HepG2 (cell line): Measurements from ENCODE around the gene NEURL1B. TPM values are rescaled to one million over a fixed set of nuclear protein-coding genes. Genes with fewer than 3 reads are reported as not detected.

Experiments used
- ATAC-seq: fragments of 200-7000 bp; cut with Tn5 transposase; 3 replicates; pipeline ENCODE4 v1.9.1; 2020; ENCODE audit warnings: mild to moderate bottlenecking, moderate library complexity
- BruUV-seq: library from RNA; stranded (reverse); fragments of 400-500 nt; replicated peaks from 2 replicates; lab custom pipeline; 2021; lab: Mats Ljungman, UMichigan
- CTCF ChIA-PET: fragments of 300-600 bp; formaldehyde crosslinking; extraction: SDS; loops from one replicate; lab custom pipeline; 2021; ENCODE audit warnings: low total read pairs, inconsistent platforms, low intra/inter-chr PET ratio; lab: Yijun Ruan, JAX
- POLR2A ChIA-PET: fragments of 350-600 bp; sonication (Branson Sonifier 250); formaldehyde crosslinking; loops from one replicate; lab custom pipeline; 2020; ENCODE audit warnings: antibody characterized with exemption, inconsistent platforms; lab: Yijun Ruan, JAX
- DNase-seq: peaks from one replicate; pipeline ENCODE4 v3.0.0-alpha.2; 2015; ENCODE audit warnings: low spot score
- FAIRE-seq: peaks from 3 replicates; lab custom pipeline; 2011; peaks lifted over from hg19 to GRCh38; lab: Jason Lieb, UNC
- H2AFZ ChIP-seq: one replicate; pipeline ENCODE4 v1.6.1; 2011; ENCODE audit warnings: low read length, inconsistent platforms
- H3K27ac ChIP-seq: fragments of 300-600 bp; 3 replicates; pipeline ENCODE4 v1.8.0; 2011; ENCODE audit warnings: mixed run types, mild to moderate bottlenecking, mixed read lengths, low read length, inconsistent platforms; ENCODE audit not compliant: insufficient read depth; ENCODE audit errors: extremely low read length
- H3K27me3 ChIP-seq, 2 experiments: fragments of 200-600 bp in 1 of 2; 2 replicates in 1 of 2; 3 replicates in 1 of 2; pipeline versions ENCODE4 v1.6.0 to v1.8.0; 2011; ENCODE audit warnings: low read length in 2 of 2, mild to moderate bottlenecking in 2 of 2, moderate library complexity in 2 of 2, inconsistent platforms in 1 of 2; ENCODE audit not compliant: insufficient read depth in 2 of 2, control insufficient read depth in 1 of 2
- H3K36me3 ChIP-seq, 2 experiments: fragments of 200-600 bp in 1 of 2; replicated peaks in 1 of 2; 2 replicates in 1 of 2; 3 replicates in 1 of 2; pipeline versions ENCODE4 v1.5.1 to v1.8.0; 2011; ENCODE audit warnings: low read length in 2 of 2, inconsistent platforms in 1 of 2; ENCODE audit not compliant: insufficient read depth in 2 of 2, control insufficient read depth in 1 of 2
- H3K4me1 ChIP-seq: 2 replicates; pipeline ENCODE4 v1.5.1; 2012; ENCODE audit warnings: low read length, inconsistent platforms; ENCODE audit not compliant: insufficient read depth
- H3K4me2 ChIP-seq: 2 replicates; pipeline ENCODE4 v1.6.0; 2011; ENCODE audit warnings: low read depth, low read length, inconsistent platforms
- H3K4me3 ChIP-seq, 3 experiments: fragments of 200-600 bp in 1 of 3; sonication (generic), shearing (Covaris generic) in 1 of 3; replicated peaks in 1 of 3; 2 replicates each; pipeline ENCODE4 v1.5.1; 2011 to 2016; ENCODE audit warnings: low read length in 3 of 3, inconsistent platforms in 2 of 3, low read depth in 2 of 3, mild to moderate bottlenecking in 2 of 3, control low read depth in 1 of 3, mixed read lengths in 1 of 3; ENCODE audit not compliant: insufficient read depth in 1 of 3
- H3K79me2 ChIP-seq: one replicate; pipeline ENCODE4 v1.6.1; 2011; ENCODE audit warnings: low read length, inconsistent platforms; ENCODE audit not compliant: insufficient read depth
- H3K9ac ChIP-seq: 2 replicates; pipeline ENCODE4 v1.6.0; 2011; ENCODE audit warnings: mild to moderate bottlenecking, low read depth, low read length, inconsistent platforms; ENCODE audit not compliant: insufficient read depth
- H3K9me3 ChIP-seq: 2 replicates; pipeline ENCODE4 v1.5.1; 2012; ENCODE audit warnings: mild to moderate bottlenecking, low read length
- H4K20me1 ChIP-seq: 2 replicates; pipeline ENCODE4 v1.6.0; 2011; ENCODE audit warnings: inconsistent platforms, mild to moderate bottlenecking, low read length, moderate library complexity; ENCODE audit not compliant: insufficient read depth
- EEA1 ChIP-seq: sonication (generic); formaldehyde crosslinking; IDR thresholded peaks from 2 replicates; pipeline ENCODE4 v1.5.1; 2020; ENCODE audit warnings: mild to moderate bottlenecking, missing genetic modification reagents, borderline replicate concordance
- GZF1 ChIP-seq: sonication (generic); formaldehyde crosslinking; IDR thresholded peaks from 2 replicates; pipeline ENCODE4 v1.5.1; 2020; ENCODE audit warnings: mild to moderate bottlenecking, missing genetic modification reagents
- HOXA7 ChIP-seq: sonication (generic); formaldehyde crosslinking; IDR thresholded peaks from 2 replicates; pipeline ENCODE4 v1.8.1; 2022; ENCODE audit warnings: mild to moderate bottlenecking, missing genetic modification reagents, moderate library complexity
- PHF8 ChIP-seq: sonication (generic); formaldehyde crosslinking; IDR thresholded peaks from 2 replicates; pipeline ENCODE4 v1.5.0; 2020; ENCODE audit warnings: missing genetic modification reagents
- RNF2 ChIP-seq: fragments of 450-650 bp; conservative IDR thresholded peaks from 2 replicates; pipeline ENCODE4 v1.6.1; 2016; ENCODE audit warnings: low read depth
- RXRA ChIP-seq: sonication (generic); formaldehyde crosslinking; IDR thresholded peaks from 2 replicates; pipeline ENCODE4 v1.5.1; 2020; ENCODE audit warnings: missing genetic modification reagents
- SRSF1 ChIP-seq: fragments of 200-400 bp; formaldehyde crosslinking; optimal IDR thresholded peaks from 2 replicates; pipeline ENCODE3; 2017; ENCODE audit warnings: mild to moderate bottlenecking, low read depth, low read length, moderate library complexity
- TBP ChIP-seq: sonication (generic); formaldehyde crosslinking; IDR thresholded peaks from 2 replicates; pipeline ENCODE4 v1.5.0; 2020; ENCODE audit warnings: missing genetic modification reagents
- ZNF547 ChIP-seq: sonication (generic); formaldehyde crosslinking; IDR thresholded peaks from 2 replicates; pipeline ENCODE4 v1.5.1; 2020; ENCODE audit warnings: mild to moderate bottlenecking, missing genetic modification reagents
- ZNF772 ChIP-seq: sonication (generic); formaldehyde crosslinking; IDR thresholded peaks from 2 replicates; pipeline ENCODE4 v1.5.0; 2020; ENCODE audit warnings: mild to moderate bottlenecking, missing genetic modification reagents
- WGBS: methylation state at CpG from one replicate; pipeline ENCODE4 v1.1.6; 2017; ENCODE audit warnings: low lambda C conversion rate; 5-methylcytosine and 5-hydroxymethylcytosine counted together
- in situ Hi-C: cut with HindIII; loops from 2 replicates; pipeline ENCODE4 v1.10.0; 2017; ENCODE audit warnings: low pct_unique_long_range_greater_than_20kb; ENCODE audit not compliant: extremely low pct_ligation_motif_present
- intact Hi-C: fragments of 100-400 bp; cut with micrococcal nuclease; formaldehyde crosslinking; loops from one replicate; pipeline ENCODE4 v1.10.0; 2022; ENCODE audit not compliant: unreplicated experiment
- polyA plus RNA-seq, 8 experiments: library from polyadenylated mRNA; depleted of rRNA in 3 of 8; stranded (reverse) in 7 of 8; unstranded in 1 of 8; fragments of >200 nt; fragmentation: Illumina TruSeq in 4 of 8; extraction: Trizol in 4 of 8; gene quantifications; 2 replicates each; pipeline versions ENCODE4 v1.2.1 to v1.2.3, GENCODE V29; 2011 to 2016; ENCODE audit warnings: low read depth in 4 of 8, missing spikeins in 1 of 8, mixed read lengths in 1 of 8; ENCODE audit not compliant: insufficient read depth in 1 of 8
- total RNA-seq, 5 experiments: library from RNA; depleted of rRNA; stranded (reverse); fragments of >200 nt; fragmentation: Illumina TruSeq; extraction: Trizol; gene quantifications; 2 replicates each; pipeline ENCODE4 v1.2.3, GENCODE V29; 2016; ENCODE audit warnings: low read depth in 1 of 5
- TF ChIP-seq, protein P1 (sequence below): sonication (generic); formaldehyde crosslinking; IDR thresholded peaks from 2 replicates; pipeline ENCODE4 v1.4.0; 2020; ENCODE audit warnings: missing genetic modification reagents
- TF ChIP-seq, protein P2 (sequence below), 2 experiments: fragments of 450-650 bp in 1 of 2; sonication (generic) in 1 of 2; formaldehyde crosslinking in 1 of 2; IDR thresholded peaks; 2 replicates each; pipeline versions ENCODE4 v1.6.1 to v1.8.0; 2016 to 2022; ENCODE audit warnings: antibody characterized with exemption in 1 of 2, mild to moderate bottlenecking in 1 of 2, missing genetic modification reagents in 1 of 2

The NEURL1B gene
- total and polyA plus RNA-seq, 2 of the 13 experiments (the other 11 are each of a cell fraction or from before 2014, with no cell fraction given) = 0.09 to 0.13 TPM

GRCh38 chr5:172730222-172730621 is 89.2 kb downstream of the NEURL1B start:
- WGBS = 82% methylated on average over 6 of the region's 6 CpGs
- Histone ChIP-seq H3K9me3 (no peaks in the 10 kb centered on the region), H2AFZ (no peak overlapping the region), H3K27ac (no peak overlapping the region), H3K79me2 (no peaks in the 10 kb centered on the region), H4K20me1 (no peaks in the 10 kb centered on the region), H3K9ac (no peak overlapping the region), H3K27me3 (peaks cover 0 to 25% of the 10 kb centered on the region in 2 experiments; a peak in 4 of 5 replicates), H3K4me1 (peaks cover 92% of the 10 kb centered on the region), H3K4me2 (no peak overlapping the region), H3K36me3 (no peaks in the 10 kb centered on the region), H3K4me3 (no peak overlapping the region)
- ChIA-PET CTCF (no interaction called here), POLR2A (no interaction called here)
- BruUV-seq = no TSS peak
- no peak for ATAC-seq
- in situ Hi-C loops = loop anchor here (5.0 kb wide), 1 partner anchor 37 kb away; no protein-coding TSS in a partner anchor
- no peak for FAIRE-seq
- intact Hi-C loops = no loop called here
- DNase-seq = no peak
- TF ChIP-seq GZF1 (CRISPR knock-in tag) = no peak
- TF ChIP-seq TBP (CRISPR knock-in tag) = no peak
- TF ChIP-seq RXRA (CRISPR knock-in tag) = no peak
- TF ChIP-seq RNF2 = no peak
- no peak for TF ChIP-seq EEA1 (CRISPR knock-in tag)
- no peak for TF ChIP-seq SRSF1
- TF ChIP-seq PHF8 (CRISPR knock-in tag) = no peak
- TF ChIP-seq, protein P1, sequence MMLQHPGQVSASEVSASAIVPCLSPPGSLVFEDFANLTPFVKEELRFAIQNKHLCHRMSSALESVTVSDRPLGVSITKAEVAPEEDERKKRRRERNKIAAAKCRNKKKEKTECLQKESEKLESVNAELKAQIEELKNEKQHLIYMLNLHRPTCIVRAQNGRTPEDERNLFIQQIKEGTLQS = no peak
- TF ChIP-seq, protein P2, sequence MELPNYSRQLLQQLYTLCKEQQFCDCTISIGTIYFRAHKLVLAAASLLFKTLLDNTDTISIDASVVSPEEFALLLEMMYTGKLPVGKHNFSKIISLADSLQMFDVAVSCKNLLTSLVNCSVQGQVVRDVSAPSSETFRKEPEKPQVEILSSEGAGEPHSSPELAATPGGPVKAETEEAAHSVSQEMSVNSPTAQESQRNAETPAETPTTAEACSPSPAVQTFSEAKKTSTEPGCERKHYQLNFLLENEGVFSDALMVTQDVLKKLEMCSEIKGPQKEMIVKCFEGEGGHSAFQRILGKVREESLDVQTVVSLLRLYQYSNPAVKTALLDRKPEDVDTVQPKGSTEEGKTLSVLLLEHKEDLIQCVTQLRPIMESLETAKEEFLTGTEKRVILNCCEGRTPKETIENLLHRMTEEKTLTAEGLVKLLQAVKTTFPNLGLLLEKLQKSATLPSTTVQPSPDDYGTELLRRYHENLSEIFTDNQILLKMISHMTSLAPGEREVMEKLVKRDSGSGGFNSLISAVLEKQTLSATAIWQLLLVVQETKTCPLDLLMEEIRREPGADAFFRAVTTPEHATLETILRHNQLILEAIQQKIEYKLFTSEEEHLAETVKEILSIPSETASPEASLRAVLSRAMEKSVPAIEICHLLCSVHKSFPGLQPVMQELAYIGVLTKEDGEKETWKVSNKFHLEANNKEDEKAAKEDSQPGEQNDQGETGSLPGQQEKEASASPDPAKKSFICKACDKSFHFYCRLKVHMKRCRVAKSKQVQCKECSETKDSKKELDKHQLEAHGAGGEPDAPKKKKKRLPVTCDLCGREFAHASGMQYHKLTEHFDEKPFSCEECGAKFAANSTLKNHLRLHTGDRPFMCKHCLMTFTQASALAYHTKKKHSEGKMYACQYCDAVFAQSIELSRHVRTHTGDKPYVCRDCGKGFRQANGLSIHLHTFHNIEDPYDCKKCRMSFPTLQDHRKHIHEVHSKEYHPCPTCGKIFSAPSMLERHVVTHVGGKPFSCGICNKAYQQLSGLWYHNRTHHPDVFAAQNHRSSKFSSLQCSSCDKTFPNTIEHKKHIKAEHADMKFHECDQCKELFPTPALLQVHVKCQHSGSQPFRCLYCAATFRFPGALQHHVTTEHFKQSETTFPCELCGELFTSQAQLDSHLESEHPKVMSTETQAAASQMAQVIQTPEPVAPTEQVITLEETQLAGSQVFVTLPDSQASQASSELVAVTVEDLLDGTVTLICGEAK (IDR thresholded peaks at IDR 0.05) = no peak
- TF ChIP-seq, protein P2 (CRISPR knock-in tag; IDR thresholded peaks at IDR 0.05) = no peak
- TF ChIP-seq ZNF547 (CRISPR knock-in tag) = no peak
- TF ChIP-seq HOXA7 = no peak
- TF ChIP-seq ZNF772 (CRISPR knock-in tag) = no peak
